Motor neuron (in vitro differentiated cells): ENCODE data around the gene NEK10. TPM values are rescaled to one million over a fixed set of nuclear protein-coding genes. Genes with fewer than 3 reads are reported as not detected.

Experiments used
- ATAC-seq, 8 experiments: fragments of 200-7000 bp; cut with Tn5 transposase; replicated peaks in 6 of 8; 2 replicates each; pipeline ENCODE4 v1.8.0; 2021; ENCODE audit warnings: mild to moderate bottlenecking in 8 of 8, moderate library complexity in 8 of 8
- H3K27ac ChIP-seq, 2 donors: fragments of 250-450 bp; sonication (Bioruptor Pico); 2 replicates each; pipeline ENCODE4 v1.9.0; 2021; ENCODE audit warnings: antibody characterized with exemption in 2 of 2, mild to moderate bottlenecking in 2 of 2, moderate library complexity in 1 of 2
- H3K4me1 ChIP-seq, 2 donors: fragments of 250-450 bp; sonication (Bioruptor Pico); replicated peaks in 1 of 2; 2 replicates each; pipeline ENCODE4 v1.6.1; 2021; ENCODE audit warnings: antibody characterized with exemption in 2 of 2, mild to moderate bottlenecking in 2 of 2, moderate library complexity in 1 of 2
- H3K4me3 ChIP-seq, 5 donors: fragments of 250-450 bp; sonication (Bioruptor Pico); 2 replicates each; pipeline ENCODE4 v1.9.0; 2021; ENCODE audit warnings: antibody characterized with exemption in 5 of 5, mild to moderate bottlenecking in 5 of 5, moderate library complexity in 4 of 5
- WGBS, 10 experiments: fragments of 450-650 bp; shearing (Covaris generic); methylation state at CpG; one replicate each; pipeline ENCODE4 v1.0.0; 2022; 5-methylcytosine and 5-hydroxymethylcytosine counted together
- in situ Hi-C, 9 experiments: fragments of 400-800 bp; cut with MboI; loops; one replicate each; pipeline ENCODE4 v1.15.0; 2021; ENCODE audit warnings: low sequenced_read_pairs in 9 of 9, low pct_unique_long_range_greater_than_20kb in 2 of 9; ENCODE audit not compliant: unreplicated experiment in 9 of 9
- total RNA-seq, 8 experiments: library from RNA; unstranded; fragments of 300-600 nt; gene quantifications; 2 replicates each; pipeline versions ENCODE4 v1.2.3 to v1.2.4, GENCODE V29; 2022

The NEK10 gene
- total RNA-seq, 8 experiments from 2014 or later = 1.5 to 18.8 (median 5.1) TPM

- 90 to 100% (median 100%) methylated on average over 1 of the region's 1 CpG; no CpG with 5 or more reads in 4 of the 10 experiments for WGBS, 10 experiments
- H3K4me3 ChIP-seq = no peak overlapping the region
- in situ Hi-C loops = loop anchor here in 1 of 9 experiments (25.0 kb wide), 1 partner anchor 321 kb away; no protein-coding TSS in a partner anchor
- no peak for ATAC-seq
- no peak overlapping the region for H3K27ac ChIP-seq
- peaks cover 0 to 4% of the 10 kb centered on the region in 2 donors for H3K4me1 ChIP-seq
Measured at GRCh38 chr3:27366062-27366591, 3.1 kb downstream of the NEK10 start.

- in situ Hi-C loops = loop anchor here in 1 of 9 experiments (25.0 kb wide), 1 partner anchor 327 kb away; no protein-coding TSS in a partner anchor
- WGBS, 10 experiments = 50 to 100% (median 66%) methylated on average over 1 to 7 of the region's 7 CpGs
- no peak overlapping the region for H3K4me3 ChIP-seq
- peak in 1 of 8 experiments; percentile 51 for ATAC-seq
- no peak overlapping the region for H3K27ac ChIP-seq
- no peaks in the 10 kb centered on the region for H3K4me1 ChIP-seq
Measured at GRCh38 chr3:27360113-27361078, 8.8 kb downstream of the NEK10 start.

- Histone ChIP-seq H3K4me3 (no peak overlapping the region), H3K4me1 (no peaks in the 10 kb centered on the region), H3K27ac (no peak overlapping the region)
- 46 to 100% (median 85%) methylated on average over 1 to 3 of the region's 3 CpGs; no CpG with 5 or more reads in 1 of the 10 experiments for WGBS, 10 experiments
- ATAC-seq = no peak
- in situ Hi-C loops = loop anchor here in 1 of 9 experiments (25.0 kb wide), 1 partner anchor 329 kb away; no protein-coding TSS in a partner anchor
Measured at GRCh38 chr3:27358372-27358771, 10.8 kb downstream of the NEK10 start.

DNA sequence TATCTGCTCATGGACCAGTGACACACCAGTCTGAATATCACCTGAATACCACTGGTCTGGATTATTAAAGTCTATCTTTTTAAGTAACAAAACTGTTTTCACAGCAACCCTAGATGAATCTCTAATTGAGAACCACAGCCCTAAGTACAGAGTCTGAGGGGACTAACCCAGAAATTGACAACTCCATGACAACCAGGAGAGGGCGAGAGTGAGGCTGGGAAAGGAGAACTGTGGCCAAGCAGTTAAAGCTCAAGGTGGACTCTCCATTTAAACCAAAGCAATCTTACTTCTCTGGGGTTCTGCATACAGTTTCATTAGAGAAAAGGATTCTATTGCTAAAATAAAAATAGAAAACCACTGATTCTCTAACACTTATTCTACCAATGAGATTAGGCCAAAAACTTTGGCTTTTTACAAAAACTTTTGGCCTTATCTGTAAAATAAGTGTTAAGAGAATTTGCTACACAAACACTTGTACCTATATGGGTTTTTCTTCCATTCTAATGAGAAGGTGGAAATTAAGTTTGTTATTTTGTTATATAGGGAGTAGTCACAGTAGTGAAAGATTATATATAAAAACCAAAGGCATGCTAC lies 11.4 kb downstream of the NEK10 start:
- no peak overlapping the region for H3K4me3 ChIP-seq
- no peaks in the 10 kb centered on the region for H3K4me1 ChIP-seq
- peak in 4 of 8 experiments; percentile 72 to 91 (median 81) for ATAC-seq
- 0 to 67% (median 17%) methylated on average over 1 of the region's 1 CpG; no CpG with 5 or more reads in 3 of the 10 experiments for WGBS, 10 experiments
- in situ Hi-C loops = loop anchor here in 1 of 9 experiments (25.0 kb wide), 1 partner anchor 330 kb away; no protein-coding TSS in a partner anchor
- no peak overlapping the region for H3K27ac ChIP-seq

DNA sequence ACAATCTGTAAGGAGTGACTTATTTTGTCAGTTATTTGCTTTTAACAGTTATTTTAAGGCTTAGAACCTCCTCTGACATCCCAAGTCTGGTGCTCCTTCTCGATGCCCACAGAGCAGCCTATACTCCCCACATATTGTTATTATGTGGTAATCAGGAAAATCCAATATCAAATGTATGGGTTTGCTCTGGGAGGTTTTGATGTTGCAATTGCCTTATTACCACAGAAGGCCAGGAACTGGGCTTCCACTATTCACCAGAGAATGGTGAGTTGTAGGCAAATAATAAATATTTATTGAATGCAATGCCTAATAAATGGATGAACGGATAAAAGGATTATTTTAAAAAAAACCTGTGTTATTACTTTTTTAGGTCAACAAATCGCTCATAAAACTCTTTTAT lies 12.2 kb downstream of the NEK10 start:
- in situ Hi-C loops = loop anchor here in 1 of 9 experiments (25.0 kb wide), 1 partner anchor 330 kb away; no protein-coding TSS in a partner anchor
- no peaks in the 10 kb centered on the region for H3K4me1 ChIP-seq
- H3K4me3 ChIP-seq = no peak overlapping the region
- H3K27ac ChIP-seq = no peak overlapping the region
- no peak for ATAC-seq
- 8 to 87% (median 62%) methylated on average over 1 to 3 of the region's 3 CpGs for WGBS, 10 experiments

DNA sequence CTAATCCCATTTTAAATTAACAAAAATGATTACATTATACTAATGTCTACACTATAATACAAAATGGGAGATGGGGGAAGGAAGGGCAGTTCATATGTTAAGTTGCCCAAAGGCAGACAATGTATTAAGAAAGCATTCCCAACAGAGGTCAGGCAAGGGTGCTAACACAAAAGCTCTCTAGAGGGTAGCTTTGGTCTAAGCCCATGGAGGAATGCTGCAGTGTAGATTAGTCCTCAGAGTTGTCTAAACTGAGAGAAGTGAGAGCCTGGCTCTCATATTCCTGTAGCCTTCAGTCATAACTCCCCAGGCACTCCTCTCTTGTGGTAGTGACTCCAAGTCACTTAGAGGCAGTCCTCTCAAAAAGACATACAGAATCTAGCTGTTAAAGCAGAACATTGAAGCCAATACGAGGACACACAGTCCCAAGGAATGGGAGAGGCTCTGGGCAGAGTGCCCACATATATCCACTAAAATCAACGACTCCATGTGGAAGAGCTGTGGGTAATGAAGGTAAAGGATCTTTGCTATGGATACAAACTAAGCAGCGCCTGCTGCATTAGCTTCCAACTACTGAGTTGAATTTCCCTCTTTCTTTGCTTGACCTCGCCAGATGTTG lies 14.5 kb downstream of the NEK10 start:
- Histone ChIP-seq H3K4me1 (no peaks in the 10 kb centered on the region), H3K27ac (no peak overlapping the region), H3K4me3 (no peak overlapping the region)
- in situ Hi-C loops = loop anchor here in 1 of 9 experiments (25.0 kb wide), 1 partner anchor 333 kb away; no protein-coding TSS in a partner anchor
- 42 to 93% (median 76%) methylated on average over 1 to 3 of the region's 4 CpGs; no CpG with 5 or more reads in 3 of the 10 experiments for WGBS, 10 experiments
- ATAC-seq = peak in 2 of 8 experiments; percentile 13 to 16

DNA sequence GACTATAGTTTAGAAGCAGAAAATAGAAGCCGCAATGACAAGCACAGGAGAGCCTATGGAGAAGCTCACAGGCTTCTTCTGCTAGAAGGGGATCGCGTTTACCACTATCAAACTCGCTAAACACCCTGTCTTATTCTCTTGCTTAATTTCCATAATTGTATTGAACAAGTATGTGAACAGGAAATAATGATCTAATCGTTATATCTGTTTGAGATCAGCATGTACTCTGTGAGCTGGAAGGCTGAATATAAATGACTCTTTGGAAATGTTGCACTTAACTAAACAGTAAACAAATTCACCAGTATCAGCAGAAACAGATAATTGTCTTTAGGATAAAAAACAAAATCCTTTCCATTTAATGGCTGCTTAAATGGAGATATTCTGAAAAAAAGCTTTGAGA lies 15.0 kb downstream of the NEK10 start:
- Histone ChIP-seq H3K4me1 (no peaks in the 10 kb centered on the region), H3K27ac (no peak overlapping the region), H3K4me3 (no peak overlapping the region)
- 0 to 100% (median 77%) methylated on average over 1 to 5 of the region's 5 CpGs for WGBS, 10 experiments
- no peak for ATAC-seq
- in situ Hi-C loops = loop anchor here in 1 of 9 experiments (25.0 kb wide), 1 partner anchor 333 kb away; no protein-coding TSS in a partner anchor

DNA sequence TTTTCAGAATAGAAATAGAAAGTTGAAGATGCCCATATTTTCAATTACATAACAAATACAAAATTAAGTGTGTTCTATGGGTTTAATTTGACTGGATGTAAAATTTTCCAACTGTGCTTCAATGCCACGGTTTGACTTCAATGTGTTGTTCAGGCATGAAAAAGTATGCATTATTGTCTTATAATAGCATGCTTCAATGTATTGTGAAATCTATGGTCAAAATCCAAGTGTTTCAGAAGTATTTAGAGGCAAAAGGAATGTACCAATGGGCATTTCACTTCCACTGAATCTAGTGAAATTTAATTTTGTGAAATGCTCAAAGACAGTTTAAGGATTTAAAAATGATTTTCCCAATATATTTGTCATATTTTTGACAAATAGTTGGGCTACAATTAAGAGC lies 16.0 kb downstream of the NEK10 start:
- H3K4me3 ChIP-seq = no peak overlapping the region
- 0 to 100% (median 80%) methylated on average over 1 of the region's 1 CpG; no CpG with 5 or more reads in 1 of the 10 experiments for WGBS, 10 experiments
- ATAC-seq = no peak
- in situ Hi-C loops = loop anchor here in 1 of 9 experiments (25.0 kb wide), 1 partner anchor 334 kb away; no protein-coding TSS in a partner anchor
- no peak overlapping the region for H3K27ac ChIP-seq
- H3K4me1 ChIP-seq = no peaks in the 10 kb centered on the region

- H3K4me1 ChIP-seq = no peaks in the 10 kb centered on the region
- H3K4me3 ChIP-seq = no peak overlapping the region
- in situ Hi-C loops = loop anchor here in 1 of 9 experiments (25.0 kb wide), 1 partner anchor 335 kb away; no protein-coding TSS in a partner anchor
- no peak for ATAC-seq
- H3K27ac ChIP-seq = no peak overlapping the region
- 43 to 89% (median 74%) methylated on average over 1 to 3 of the region's 3 CpGs for WGBS, 10 experiments
Measured at GRCh38 chr3:27352047-27352446, 17.1 kb downstream of the NEK10 start.

DNA sequence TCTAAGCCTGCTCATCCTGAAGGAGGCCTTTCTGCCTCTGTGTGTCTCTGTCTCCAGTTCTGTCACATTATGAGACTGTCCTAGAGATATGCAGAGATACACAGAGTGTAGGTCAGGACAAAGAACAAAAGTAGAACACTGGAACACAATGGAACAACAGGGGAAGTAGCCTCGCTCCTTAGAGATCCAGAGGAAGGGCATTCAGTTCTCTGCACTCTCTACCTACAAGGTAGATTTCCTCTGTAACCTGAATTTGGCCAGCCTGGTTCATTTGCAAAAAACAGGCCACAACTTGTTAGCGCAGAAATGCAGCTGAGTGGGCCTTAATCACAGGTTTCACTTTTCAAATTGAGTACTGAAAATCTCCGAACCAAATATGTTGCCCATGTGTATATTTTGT lies 19.4 kb downstream of the NEK10 start:
- Histone ChIP-seq H3K27ac (no peak overlapping the region), H3K4me3 (no peak overlapping the region), H3K4me1 (no peaks in the 10 kb centered on the region)
- 79 to 100% (median 96%) methylated on average over 1 to 3 of the region's 3 CpGs; no CpG with 5 or more reads in 3 of the 10 experiments for WGBS, 10 experiments
- in situ Hi-C loops = loop anchor here in 2 of 9 experiments (25.0 kb wide), 1 partner anchor 337 kb away; no protein-coding TSS in a partner anchor
- ATAC-seq = no peak

DNA sequence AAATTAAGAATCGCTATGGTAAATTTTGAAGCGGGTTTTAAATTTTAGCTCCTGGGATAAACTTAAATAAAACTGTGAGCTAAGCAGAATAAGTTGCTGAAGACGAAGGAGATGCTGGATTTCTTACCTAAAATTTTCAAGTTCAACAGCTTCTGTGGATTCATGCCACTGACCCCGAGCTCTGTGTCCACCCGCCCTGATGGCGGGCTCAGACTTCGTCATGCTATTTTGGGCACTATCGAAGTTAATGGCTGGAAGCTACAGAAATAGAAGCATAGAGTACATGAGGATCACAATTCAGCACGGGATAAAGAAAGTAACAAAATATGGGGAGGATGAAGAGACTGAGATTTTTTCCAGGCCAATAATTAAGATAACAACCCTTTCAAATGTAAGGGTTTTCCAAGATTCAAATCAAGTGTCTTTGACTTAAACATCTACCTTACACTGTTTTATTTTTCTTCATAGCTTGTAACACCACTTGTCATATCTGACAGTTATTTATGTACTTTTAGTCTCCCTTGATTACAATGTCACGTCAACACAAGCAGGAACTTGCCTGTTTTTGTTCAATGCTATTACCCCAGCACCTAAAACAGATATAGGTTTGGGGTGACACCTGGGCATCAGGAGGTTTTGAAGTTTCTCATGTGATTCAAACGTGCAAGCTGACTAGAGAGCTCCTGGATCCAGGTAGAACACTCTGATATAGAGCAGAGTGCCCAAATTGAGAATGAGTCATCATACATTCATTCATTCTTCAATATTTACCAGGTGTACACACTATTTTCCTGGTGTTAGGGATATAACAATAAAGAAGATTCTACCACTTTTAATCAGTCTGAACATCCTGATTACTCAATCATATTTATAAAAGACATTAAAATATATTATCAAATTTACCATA lies 23.0 kb downstream of the NEK10 start:
- in situ Hi-C loops = loop anchor here in 1 of 9 experiments (25.0 kb wide), 1 partner anchor 341 kb away; no protein-coding TSS in a partner anchor
- Histone ChIP-seq H3K4me3 (no peak overlapping the region), H3K4me1 (no peaks in the 10 kb centered on the region), H3K27ac (no peak overlapping the region)
- no peak for ATAC-seq
- whole genome bisulfite sequencing, 10 experiments = 50 to 100% (median 78%) methylated on average over 1 to 11 of the region's 11 CpGs
